SW480 (cell line): ENCODE results near the gene ATP10B.
"Not testable (repeated sequence)": the region's sequence is repeated elsewhere in the genome, so short reads cannot be mapped to it uniquely, and the experiment has no call there.

Experiments
- DNase-seq: peaks from one replicate; pipeline ENCODE4 v3.0.0-alpha.2; 2016; ENCODE audit warnings: low spot score

The ATP10B gene

GRCh38 chr5:160852049-160852448, at the start of gene ATP10B:
Gene ATP10B, minus strand, starts transcription at chr5:160852211. Its CDS starts 164,137 bp downstream, at chr5:160688074.
- no peak for DNase-seq

GRCh38 chr5:160901656-160902055, 49.6 kb upstream of the ATP10B start:
- DNase-seq, result no peak

GRCh38 chr5:160899735-160900134, 47.7 kb upstream of the ATP10B start:
- DNase-seq, result no peak

- not testable (repeated sequence) for DNase-seq
Observed at GRCh38 chr5:160893180-160893964, 41.4 kb upstream of the ATP10B start.

GRCh38 chr5:160887780-160888179, 35.8 kb upstream of the ATP10B start:
- no peak for DNase-seq

- not testable (repeated sequence) for DNase-seq
Observed at GRCh38 chr5:160873560-160874200, 21.7 kb upstream of the ATP10B start.

GRCh38 chr5:160869989-160870521, 18.0 kb upstream of the ATP10B start:
- no peak for DNase-seq

GRCh38 chr5:160867976-160868375, 16.0 kb upstream of the ATP10B start:
- no peak for DNase-seq

GRCh38 chr5:160851451-160851850, 560 bp downstream of the ATP10B start:
- DNase-seq, result no peak

GRCh38 chr5:160850421-160850820, 1.6 kb downstream of the ATP10B start:
- no peak for DNase-seq

- no peak for DNase-seq
Observed at GRCh38 chr5:160847526-160848085, 4.4 kb downstream of the ATP10B start.

GRCh38 chr5:160846642-160847041, 5.4 kb downstream of the ATP10B start:
- DNase-seq, result no peak

GRCh38 chr5:160844177-160844576, 7.8 kb downstream of the ATP10B start:
- DNase-seq, result no peak

GRCh38 chr5:160843240-160843639, 8.8 kb downstream of the ATP10B start:
- peak; percentile 11 for DNase-seq

GRCh38 chr5:160837749-160838593, 14.0 kb downstream of the ATP10B start:
- no peak for DNase-seq

GRCh38 chr5:160837211-160837610, 14.8 kb downstream of the ATP10B start:
- DNase-seq, result no peak

GRCh38 chr5:160835818-160836528, 16.0 kb downstream of the ATP10B start:
- no peak for DNase-seq

GRCh38 chr5:160835376-160835775, 16.6 kb downstream of the ATP10B start:
- DNase-seq, result no peak

GRCh38 chr5:160833806-160834205, 18.2 kb downstream of the ATP10B start:
- no peak for DNase-seq

- DNase-seq, result no peak
Observed at GRCh38 chr5:160831801-160832200, 20.2 kb downstream of the ATP10B start.

GRCh38 chr5:160824301-160825001, 27.6 kb downstream of the ATP10B start:
- DNase-seq, result no peak
